HG03432 (cell line): ENCODE results near the gene GH2.
A peak's percentile ranks its signal among the peaks of the same experiment; 100 is the strongest.
"Not testable (repeated sequence)": the region's sequence is repeated elsewhere in the genome, so short reads cannot be mapped to it uniquely, and the experiment has no call there.

Experiments
- ATAC-seq: cut with Tn5 transposase; IDR thresholded peaks from one replicate; pipeline ENCODE4 v1.9.1; 2021; ENCODE audit warnings: mild to moderate bottlenecking, moderate library complexity; ENCODE audit not compliant: unreplicated experiment

The GH2 gene

DNA sequence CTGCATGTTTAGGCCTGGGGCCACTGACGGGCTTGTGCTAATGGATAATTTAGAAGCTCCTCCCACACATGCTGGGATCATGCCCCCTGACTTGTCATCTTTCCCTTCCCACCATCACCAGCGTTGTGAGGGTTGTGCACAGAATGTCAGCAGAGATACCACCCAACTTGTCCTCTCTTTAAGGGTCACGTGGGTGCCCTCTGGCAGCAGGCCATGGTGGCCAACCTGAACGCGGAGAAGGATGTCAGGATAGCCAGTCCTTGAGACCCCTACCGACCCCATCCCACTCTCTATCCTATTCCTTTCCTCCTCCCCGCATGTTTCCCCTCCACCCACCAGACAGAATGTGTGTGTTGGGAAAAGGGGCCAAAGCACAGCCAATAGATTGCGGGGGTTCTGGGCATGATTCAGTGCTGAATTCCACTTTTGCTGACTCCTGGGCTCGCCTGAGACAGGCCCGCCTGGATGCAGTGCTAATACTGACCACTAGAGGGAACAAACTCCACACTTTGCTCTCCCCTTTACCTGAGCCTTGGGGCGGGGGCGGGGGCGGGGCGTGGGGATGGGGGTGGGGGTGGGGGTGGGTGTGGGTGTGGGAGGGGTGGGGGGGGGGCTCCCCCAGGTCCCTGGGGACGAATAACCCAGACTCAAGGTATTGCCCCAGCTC lies at the start of gene GH2:
TSS of gene GH2 (minus strand) at position 10 of the 667 bp plus-strand sequence. CDS start 143 bp downstream, outside the sequence.
- ATAC-seq = no peak

DNA sequence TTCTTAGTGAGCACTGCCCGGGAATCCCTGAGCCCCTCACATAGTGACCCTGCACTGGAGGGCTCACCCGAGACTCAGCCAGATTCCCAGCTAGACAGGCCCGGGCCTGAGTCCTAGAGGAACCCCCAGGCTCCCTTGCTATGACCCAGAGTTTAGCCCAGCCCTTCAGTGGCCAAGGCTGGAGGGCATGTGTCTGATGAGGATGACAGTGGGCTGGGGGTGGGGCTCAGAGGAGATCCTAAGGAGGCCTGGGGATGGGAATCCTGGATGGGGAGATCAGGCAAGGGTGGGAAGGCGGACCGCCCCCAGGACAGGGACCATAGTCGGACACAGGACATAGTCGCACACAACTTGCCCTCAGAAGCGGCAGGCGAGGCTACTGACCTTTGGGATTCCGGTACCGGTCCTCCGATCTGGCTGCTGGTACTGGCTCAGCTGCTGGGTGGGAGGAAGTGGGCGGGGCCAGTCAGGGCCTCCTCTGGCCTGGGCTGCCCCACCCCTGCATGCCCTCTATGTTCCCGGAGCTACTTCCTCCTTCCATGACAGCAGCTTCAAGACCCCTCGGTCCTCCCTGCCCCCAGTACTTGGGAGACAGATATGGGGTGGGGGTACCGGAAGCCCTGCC lies 49.3 kb upstream of the GH2 start:
- no peak for ATAC-seq

GRCh38 chr17:63929860-63930766 lies 48.4 kb upstream of the GH2 start:
- no peak for ATAC-seq

- no peak for ATAC-seq
These were observed 47.4 kb upstream of the GH2 start for GRCh38 chr17:63928966-63929695.

DNA sequence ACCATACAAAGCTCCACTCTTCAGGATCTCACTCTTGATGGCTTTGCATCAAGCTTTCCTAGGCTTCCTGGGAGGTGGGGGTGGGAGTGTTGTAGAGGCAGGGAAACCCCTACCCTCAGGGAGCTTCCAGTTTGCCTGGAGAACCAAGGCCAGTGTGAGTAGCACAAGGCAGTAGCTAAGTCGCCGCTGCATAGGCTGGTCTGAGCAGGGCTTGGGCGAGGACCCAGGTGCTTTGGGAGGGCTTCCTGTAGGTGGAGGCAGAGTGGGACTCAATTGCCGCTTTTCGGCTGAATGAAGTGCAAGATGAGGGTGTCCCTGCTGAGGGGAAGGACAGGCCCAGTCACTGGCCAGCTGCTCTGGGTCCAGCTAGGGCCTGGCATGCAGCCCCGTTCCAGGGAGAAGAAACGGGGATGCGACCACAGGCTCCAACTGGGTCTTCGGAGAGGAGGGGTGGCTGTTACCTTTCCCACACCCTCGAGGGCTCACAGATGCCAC lies 46.5 kb upstream of the GH2 start:
- no peak for ATAC-seq

DNA sequence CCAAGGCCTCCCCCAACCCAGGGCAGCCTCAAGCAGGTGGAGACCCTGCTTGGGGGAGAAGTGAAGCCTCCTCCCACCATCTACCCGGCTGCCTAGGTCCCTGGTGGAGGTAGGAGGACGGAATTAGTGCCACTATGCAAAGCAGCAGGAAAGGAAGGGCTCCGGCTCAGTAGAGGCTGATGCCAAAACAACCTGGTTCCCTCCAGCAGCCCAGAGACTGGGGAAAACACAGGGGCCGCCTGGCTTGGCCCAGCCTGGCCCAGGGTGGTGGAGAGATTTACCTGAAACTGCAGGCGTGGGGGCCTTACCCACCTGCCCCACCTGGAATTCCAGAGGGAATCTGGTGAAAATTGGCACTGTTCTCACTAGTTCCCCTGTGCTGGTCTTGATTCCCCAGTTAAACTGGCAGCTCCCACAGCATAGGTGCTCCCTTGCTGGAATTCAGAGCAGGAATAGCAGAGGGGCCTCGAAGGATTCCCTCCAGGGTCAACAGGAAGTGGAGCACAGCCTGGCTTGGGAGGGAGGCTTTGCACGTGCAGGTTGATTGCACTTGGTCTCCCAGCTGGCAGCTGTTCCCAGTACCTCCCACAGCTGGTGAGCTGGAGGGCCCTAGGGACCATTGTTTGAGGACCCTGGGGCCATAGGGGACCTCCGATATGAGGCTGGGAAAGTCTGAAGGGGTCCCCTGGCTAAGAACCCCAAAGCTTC lies 45.9 kb upstream of the GH2 start:
- no peak for ATAC-seq

DNA sequence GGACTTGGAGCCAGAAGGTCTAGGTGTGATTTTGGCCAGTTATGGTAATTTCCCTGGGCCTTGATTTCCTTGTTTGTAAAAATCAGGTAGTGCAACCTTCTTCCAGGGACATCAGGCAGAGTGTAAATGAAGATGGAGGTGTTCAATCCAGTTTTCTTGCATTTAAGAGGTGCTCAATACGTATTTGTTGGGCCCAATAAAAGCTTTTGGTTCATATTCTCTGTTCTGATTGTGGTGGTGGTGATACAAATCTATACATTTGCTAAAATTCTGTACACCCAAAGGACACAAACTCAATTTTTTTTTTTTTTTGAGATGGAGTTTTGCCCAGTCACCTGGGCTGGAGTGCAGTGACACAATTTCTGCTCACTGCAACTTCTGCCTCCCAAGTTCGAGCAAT lies 44.4 kb upstream of the GH2 start:
- ATAC-seq = no peak

DNA sequence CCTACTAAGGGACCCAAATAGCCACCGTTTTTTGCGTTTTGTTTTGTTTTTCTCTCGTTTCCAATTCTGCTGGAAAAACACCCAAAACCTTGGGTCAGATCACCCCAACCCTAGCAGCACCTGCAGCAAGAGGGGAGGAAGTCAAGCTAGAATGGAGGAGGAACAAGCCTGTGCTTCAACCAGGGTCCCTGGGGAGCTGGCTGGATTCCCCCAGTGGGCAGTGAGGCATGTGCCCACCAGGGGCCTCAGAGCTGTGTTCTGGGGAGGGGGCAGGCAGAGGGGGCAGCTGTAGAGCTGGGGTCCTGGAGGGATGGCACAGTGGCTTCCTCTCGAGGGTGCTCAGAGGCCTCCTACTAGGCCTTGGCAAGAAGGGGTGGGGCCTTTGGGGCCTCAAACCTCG lies 43.9 kb upstream of the GH2 start:
- ATAC-seq = no peak

DNA sequence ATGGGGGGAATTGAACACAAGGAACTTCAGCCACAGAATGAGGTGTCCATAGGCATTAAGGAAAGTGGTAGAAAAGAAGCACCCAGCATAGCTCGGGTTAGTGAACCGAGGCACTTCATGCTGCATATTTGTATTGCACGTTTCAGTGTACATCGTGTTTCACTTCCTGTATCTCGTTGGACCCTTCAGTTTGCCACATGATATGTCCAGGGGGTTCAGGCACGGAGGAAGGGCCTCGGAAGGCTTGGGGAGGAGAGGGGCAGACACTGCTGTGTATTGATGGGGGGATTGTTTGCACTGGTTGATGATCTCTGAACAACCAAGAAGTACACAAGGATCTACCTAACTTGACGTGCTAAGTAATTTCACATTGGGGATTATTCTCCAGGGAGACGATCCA lies 40.7 kb upstream of the GH2 start:
- ATAC-seq = peak; percentile 51

GRCh38 chr17:63920779-63921178 lies 39.0 kb upstream of the GH2 start:
- ATAC-seq = not testable (repeated sequence)

DNA sequence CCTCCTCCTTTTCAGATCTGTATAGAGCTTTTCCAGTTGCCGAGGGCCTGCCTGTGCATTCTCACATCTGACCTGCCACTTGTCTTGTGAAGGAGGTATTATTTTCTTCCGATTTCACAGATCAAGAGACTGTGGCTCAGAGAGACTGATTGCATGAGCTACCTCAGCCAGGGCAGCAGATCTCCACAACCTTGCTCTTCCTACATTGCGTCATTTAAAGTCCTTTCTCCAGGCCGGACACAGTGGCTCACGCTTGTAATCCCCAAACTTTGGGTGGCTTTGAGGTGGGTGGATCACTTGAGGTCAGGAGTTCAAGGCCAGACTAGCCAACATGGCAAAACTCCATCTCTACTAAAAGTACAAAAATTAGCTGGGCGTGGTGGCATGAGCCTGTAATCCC lies 38.3 kb upstream of the GH2 start:
- not testable (repeated sequence) for ATAC-seq

DNA sequence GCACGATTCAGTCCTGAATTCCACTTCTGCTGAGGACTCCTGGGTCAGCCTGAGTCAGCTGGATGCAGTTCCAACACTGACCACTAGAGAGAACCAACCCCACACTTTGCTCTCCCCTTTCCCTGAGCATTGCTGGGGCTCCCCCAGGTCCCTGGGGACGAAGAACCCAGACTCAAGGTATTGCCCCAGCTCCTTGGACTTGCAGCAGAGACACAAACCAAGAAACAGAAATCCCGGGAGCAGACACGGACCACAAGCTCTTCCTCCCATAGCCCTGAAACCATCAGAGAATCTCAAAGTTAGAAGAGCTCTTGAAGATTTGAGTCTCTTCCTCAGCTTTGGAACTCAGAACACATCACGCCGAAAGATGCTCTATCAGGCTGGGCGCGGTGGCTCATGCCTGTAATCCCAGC lies 37.6 kb upstream of the GH2 start:
- peak; percentile 56 for ATAC-seq

DNA sequence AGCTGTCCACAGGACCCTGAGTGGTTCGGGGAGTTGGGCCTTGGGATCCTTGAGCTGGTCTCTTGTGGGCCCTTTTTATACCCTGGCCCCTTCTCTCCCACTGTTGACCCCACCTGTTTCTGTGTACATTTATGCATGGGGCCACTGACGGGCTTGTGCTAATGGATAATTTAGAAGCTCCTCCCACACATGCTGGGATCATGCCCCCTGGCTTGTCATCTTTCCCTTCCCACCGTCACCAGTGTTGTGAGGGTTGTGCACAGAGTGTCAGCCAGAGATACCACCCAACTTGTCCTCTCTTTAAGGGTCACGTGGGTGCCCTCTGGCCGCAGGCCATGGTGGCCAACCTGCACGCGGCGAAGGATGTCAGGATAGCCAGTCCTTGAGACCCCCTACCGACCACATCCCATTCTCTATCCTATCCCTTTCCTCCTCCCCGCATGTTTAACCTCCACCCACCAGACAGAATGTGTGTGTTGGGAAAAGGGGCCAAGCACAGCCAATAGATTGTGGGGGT lies 37.1 kb upstream of the GH2 start, which contains the start of gene GH1:
TSS of gene GH1 (minus strand) at position 51 of the 517 bp plus-strand sequence. CDS start 63 bp downstream, outside the sequence.
- not testable (repeated sequence) for ATAC-seq

- no peak for ATAC-seq
These were observed 36.6 kb upstream of the GH2 start for GRCh38 chr17:63918305-63918704.

GRCh38 chr17:63917646-63918045 lies 35.9 kb upstream of the GH2 start:
- no peak for ATAC-seq

DNA sequence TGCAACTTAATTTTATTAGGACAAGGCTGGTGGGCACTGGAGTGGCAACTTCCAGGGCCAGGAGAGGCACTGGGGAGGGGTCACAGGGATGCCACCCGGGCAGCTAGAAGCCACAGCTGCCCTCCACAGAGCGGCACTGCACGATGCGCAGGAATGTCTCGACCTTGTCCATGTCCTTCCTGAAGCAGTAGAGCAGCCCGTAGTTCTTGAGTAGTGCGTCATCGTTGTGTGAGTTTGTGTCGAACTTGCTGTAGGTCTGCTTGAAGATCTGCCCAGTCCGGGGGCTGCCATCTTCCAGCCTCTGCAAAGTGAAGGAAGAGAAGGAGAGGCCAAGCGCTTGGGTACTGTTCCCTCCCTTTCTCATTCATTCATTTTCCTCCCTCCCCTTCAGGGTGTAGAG lies 35.5 kb upstream of the GH2 start:
- ATAC-seq = not testable (repeated sequence)

- ATAC-seq = no peak
These were observed 34.9 kb upstream of the GH2 start for GRCh38 chr17:63916566-63917185.

DNA sequence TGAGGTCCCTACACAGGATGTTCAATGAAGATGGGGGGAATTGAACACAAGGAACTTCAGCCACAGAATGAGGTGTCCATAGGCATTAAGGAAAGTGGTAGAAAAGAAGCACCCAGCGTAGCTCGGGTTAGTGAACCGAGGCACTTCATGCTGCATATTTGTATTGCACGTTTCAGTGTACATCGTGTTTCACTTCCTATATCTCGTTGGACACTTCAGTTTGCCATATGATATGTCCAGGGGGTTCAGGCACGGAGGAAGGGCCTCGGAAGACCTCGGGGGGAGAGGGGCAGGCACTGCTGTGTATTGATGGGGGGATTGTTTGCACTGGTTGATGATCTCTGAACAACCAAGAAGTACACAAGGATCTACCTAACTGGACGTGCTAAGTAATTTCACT lies 34.0 kb upstream of the GH2 start:
- not testable (repeated sequence) for ATAC-seq

DNA sequence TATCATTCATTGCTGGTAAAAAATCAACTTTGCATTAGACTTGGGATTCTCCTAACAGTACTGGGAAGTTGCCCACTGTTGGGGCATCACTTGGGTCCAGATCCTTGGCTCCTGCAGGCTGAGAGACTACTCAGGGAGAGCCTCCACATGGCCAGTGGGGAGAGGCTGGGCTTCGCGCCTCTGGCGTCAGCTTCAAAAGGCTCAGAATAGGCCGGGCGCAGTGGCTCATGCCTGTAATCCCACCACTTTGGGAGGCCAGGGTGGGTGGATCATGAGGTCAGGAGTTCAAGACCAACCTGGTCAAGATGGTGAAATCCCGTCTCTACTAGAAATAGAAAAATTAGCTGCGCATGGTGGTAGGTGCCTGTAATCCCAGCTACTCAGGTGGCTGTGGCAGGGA lies 32.7 kb upstream of the GH2 start:
- ATAC-seq = no peak
